NCI-H187 (cell line): ENCODE data around the gene CCDC102A.

Experiments
- DNase-seq, 2 experiments: peaks; one replicate each; lab custom pipeline; 2025; lab: John Stamatoyannopoulos, UW

The CCDC102A gene

DNA sequence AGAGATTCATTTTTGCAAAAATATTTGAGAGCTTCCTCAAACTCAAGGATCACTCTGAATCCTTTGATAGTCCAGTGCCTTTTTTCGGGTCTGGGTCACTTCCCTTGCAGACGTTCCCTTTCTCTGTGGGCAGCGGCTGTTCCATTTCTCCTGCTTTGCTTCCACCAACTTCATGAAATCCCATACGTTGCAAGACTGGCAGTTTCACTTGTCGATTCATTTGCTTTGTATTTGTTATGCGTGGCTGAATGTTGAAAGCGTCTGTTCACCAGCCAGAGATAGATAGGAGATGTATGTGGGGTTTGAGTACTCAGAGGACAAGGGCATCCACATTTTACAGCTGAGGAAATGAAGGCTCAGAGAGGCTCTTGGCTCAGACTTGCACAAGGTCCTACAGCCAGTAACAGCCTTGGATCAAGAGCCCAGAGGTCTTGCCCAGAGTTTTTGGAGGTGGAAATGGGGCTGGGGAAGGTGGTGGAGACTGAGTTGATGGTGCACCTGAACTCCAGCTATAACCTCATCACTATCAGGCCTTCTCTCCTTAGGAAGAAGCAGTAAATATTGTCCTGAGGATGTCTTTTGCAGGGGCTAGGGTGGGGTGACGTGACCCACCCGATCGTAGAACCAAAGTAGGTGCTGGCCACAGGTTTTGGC is 1.3 kb upstream of the CCDC102A start:
- DNase-seq: no peak

DNA sequence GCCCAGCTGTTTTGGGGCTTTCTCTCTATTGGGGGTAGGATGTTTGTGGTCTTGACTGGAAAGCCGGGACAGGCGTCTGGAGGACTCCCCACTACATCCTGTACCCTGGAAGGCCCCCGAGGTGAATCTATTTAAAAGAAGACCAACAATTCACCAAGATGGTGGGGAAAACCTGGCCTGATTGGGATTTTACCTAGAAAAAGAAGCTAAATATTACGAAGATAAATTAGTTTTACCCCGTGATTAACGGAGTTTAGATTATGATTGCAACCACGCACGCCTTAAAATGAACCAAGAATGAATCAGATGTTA is 779 bp upstream of the CCDC102A start:
- no peak for DNase-seq

DNA sequence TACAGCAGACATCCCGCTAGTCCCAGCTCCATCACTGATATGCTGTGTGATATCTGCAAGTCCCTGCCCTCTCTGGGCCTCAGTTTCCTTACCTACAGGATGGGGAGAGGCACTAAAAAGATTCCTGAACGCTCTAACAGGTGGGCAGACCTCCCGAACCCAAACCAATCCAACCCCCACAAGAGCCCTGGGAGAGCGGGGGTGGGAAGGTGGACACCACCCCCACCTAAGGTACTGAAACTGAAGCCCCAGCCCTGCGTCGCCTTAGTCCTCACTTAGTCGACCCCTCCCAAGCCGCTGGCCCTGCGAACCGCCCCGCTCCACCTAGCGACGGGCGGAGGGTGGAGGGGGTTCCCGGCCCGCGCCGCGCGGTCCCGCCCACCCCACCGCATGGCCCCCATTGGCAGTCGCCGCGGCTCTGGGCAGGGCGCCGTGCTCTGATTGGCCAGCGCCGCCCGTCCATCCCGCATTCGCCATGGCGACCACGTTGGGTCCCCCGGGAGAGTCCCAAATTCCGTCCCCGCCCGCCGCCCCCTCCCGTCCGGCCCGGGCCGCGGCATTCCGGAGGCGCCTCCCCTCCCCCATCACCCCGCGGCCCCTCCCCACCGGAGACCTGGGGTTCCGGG is 578 bp downstream of the CCDC102A start:
- peak in 1 of 2 experiments; percentile 35 for DNase-seq

DNA sequence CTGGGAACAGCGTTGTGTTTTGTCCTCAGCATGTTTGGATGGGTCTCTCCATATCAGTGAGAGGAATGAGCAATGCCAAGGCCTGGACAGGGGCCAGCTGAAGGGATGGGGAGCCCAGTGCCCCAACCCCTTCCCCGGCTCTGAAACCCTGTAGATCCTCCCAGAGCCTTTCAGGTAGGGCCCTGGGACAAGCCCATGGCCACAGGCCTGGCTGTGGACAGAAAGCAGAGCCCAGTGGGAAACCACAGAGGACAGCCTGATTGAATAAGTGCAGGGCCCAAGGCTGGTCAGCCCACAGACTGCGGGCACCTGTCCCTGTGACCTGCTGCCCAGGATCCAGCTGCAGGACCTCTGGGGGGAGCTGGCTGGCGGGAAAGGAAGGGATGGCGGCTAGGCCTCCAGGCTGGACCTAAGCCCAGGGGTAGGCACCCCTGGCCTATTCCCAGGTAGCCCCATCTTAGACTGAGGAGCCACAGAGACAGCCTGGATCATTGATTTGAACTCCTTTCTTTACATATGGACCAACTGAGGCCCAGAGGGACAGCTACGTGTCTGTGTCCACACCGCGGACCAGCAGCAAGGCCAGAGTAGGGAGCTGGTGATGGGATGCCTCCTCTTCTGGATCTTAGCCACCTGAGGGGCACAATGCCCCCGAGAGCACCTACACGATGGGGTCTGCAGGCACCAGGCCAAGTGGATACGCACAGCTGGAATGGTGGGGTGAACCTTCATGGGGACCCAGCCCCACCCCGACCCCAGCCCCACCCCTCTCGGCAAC is 1.3 kb downstream of the CCDC102A start:
- DNase-seq: no peak

DNA sequence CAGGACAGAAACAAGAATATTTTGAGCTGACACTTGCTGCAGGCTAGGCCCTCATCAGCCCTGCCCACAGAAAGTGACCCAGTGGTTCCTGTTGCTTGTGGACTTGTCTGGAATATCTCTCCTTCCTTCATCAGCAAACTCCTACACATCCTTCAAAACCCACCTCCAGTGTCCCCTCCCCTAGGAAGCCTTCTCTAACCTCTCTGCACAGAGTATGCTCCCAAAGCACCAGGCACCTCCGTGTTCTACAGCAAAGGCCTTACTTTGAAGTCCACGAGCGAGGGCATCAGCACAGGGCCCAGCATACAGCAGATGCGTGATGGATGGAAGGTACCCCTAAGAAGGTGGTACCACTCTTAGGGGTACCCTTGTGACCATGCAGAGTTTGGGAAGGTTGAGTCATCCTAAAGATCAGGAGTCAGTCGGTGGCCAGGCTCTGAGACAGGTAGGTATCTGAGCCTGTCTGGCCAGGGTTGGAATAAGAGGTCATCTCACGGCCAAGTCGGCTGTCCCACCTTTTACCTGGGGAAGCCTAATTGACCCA is 2.0 kb downstream of the CCDC102A start:
- DNase-seq: no peak

DNA sequence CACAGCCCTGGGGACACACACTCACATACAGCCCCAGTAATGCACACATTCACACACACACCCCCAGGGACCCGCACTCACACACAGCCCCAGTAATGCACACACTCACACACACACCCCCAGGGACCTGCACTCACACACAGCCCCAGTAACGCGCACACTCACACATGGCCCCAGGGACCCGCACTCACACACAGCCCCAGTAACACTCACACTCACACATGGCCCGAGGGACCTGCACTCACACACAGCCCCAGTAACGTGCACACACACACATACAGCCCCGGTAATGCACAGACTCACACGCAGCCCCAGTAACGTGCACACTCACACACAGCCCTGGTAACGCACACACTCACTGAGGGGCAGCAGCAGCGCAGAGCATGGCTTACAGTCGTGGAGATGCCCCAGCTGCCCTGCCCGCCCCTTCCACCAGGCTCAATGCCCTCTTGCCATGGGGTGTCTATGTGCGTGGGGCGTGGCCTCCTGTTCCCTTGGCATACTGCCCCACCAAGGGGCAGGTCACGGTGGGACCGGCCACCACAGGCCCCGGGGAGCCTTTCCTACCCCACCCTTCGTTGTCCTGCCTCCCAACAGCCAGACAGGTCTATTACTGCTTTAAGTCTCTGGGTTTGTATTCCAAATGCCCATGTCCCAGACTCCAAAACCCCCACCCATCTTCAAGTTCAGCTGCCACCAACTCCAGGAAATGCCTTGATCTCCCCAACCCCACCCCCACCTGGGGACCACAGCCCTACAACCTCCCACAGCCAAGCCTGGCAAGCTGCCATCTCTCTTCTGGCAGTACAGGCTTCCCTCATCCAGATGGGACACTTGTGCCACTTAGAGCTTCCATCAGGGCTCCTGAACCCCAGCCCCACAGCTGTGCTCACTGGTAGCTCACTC is 2.7 kb downstream of the CCDC102A start:
- DNase-seq: no peak

DNA sequence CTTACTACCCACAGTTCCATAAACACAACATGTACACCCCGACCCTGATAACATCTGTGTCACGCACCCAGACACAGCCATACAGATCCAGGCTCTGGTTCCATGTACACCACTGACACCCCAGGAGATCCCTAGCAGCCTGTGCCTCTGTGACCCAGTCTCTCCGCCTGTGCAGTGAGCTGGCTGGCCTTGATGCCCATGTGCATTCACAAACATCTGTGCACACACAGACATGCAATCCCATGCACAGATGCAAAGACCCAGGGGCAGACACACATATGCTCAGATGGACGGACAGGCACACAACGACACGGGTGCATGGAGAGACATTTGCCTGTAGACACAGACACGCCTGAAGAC is 4.1 kb downstream of the CCDC102A start:
- no peak for DNase-seq

DNA sequence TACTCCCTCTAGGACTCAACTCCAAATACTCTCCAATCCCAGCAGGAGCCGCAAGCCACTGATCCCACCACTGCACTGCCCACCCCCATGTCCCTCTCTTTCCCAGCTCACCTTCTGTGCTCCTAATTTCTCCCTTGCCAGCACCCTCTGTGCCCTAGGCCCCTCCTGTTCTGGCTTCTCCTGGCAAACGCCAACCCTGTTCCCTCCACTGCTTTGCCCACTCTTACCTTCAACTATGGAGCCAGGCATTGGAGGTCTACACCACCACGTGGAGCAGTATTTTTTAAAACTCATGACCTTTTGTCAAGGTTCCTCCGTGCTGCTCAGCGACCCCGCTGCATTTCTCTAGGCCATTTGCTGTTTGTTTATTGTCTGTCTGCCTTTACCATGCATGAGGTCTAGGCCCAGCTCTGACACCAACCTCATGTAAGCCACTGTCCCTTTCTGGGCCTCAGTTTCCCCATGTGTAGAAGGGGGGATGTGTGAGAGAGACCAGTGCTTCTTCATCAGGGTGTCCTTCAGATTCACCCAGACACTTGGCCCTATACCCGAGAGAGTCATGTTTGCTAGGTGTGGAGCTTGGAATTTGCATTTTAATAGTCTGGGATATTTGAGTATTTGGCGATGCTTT is 4.6 kb downstream of the CCDC102A start:
- no peak for DNase-seq

DNA sequence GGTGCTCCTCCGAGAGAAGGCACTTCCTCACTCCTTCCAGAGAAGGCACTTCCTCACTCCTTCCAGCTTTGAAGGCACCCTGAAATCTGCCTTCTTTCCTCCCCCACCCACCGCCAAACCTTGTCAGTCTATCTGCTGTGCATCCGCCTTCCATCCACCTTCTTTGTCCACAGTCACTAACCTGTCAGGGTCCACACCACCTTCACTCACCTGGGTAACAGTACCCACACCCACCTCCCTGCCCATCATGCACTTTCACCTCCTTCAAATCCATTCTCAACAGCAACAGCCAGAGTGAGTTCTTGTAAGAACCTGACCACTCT is 5.2 kb downstream of the CCDC102A start:
- no peak for DNase-seq

DNA sequence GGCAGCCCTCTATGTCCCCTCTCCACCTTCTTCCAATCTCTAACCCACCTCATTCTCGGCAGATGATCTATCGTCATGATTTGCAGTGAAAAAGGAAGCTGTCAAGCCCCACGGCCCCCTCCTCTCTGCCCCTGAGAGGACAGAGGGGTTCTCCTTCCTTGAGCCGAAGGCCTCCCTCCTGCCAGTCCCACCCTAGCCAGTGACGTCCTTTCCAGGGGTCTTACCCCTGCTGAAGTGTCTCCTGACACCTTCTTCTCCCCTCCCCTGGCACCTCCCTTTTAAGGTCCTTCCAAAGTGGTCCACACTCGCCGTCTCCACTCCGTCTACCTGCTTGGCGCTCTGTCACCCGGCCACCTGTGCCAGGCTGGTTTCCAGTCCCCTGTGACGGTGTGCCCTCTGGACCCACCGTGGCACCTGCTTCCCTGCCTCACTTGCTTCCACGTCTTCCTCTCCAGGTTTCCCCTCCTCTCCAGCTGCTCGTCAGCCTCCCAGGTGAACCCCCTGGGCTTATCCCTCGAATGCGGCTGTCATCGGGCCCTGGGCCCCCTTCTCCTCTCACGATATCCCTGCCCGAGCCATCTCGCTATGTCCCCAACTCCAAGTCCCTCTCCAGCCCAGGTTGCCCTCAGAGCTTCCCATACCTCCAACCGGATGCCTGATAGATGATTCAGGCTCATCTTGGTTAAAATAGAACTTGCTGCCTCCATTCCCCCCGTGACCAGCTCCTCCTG is 5.7 kb downstream of the CCDC102A start:
- DNase-seq: no peak

DNA sequence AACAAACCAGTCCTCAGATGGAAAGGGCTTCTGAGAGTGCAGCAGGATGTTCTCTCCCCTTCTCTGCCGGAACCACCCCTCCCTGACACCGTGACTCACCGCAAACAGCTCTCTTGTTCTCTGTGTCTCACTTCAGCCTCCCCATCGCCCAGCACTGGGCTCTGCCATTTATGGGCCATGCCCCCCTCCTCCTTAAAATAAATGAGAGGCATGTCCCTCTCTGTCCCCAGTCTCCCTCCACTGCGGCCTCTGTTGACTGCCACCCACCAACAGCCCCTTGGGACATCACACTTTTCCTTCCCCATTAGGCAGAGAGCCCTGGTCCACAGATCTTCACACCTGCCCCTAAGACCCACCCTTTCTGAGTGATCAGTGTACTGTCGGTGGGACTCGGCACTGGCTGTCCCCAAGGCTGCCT is 6.3 kb downstream of the CCDC102A start:
- DNase-seq: no peak

DNA sequence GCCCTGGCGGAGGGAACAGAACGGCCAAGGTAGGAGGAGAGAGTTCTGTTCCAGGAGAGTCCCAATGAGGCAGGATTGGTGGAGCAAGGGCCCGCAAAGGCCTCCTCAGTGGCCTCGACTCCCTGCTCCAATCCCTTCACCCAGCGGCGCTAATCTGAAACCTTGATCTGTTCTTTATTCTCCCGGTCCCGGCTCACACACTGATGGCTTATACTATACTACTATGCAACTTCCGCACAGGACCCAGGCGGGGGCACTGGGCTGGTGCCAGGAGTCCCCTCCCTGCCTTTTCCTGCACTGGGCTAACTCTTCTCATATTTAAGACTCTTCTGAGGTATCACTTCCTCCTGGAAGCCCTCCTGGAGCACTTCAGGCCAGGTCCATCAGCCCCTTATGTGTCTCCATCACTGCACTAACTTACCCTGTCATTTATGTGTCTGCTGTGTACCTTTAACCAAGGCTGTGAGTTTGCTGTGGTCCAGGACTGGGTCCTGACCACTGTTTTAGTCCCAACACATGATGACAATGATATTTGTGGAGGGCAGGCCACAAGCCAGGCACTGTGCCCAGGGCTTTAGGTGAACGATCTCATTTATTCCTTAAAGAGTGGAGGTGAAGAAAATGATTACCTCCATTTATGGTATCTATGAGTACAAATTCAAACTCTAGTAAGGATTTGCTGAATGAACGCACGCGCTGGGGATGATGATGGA is 6.8 kb downstream of the CCDC102A start:
- no peak for DNase-seq

DNA sequence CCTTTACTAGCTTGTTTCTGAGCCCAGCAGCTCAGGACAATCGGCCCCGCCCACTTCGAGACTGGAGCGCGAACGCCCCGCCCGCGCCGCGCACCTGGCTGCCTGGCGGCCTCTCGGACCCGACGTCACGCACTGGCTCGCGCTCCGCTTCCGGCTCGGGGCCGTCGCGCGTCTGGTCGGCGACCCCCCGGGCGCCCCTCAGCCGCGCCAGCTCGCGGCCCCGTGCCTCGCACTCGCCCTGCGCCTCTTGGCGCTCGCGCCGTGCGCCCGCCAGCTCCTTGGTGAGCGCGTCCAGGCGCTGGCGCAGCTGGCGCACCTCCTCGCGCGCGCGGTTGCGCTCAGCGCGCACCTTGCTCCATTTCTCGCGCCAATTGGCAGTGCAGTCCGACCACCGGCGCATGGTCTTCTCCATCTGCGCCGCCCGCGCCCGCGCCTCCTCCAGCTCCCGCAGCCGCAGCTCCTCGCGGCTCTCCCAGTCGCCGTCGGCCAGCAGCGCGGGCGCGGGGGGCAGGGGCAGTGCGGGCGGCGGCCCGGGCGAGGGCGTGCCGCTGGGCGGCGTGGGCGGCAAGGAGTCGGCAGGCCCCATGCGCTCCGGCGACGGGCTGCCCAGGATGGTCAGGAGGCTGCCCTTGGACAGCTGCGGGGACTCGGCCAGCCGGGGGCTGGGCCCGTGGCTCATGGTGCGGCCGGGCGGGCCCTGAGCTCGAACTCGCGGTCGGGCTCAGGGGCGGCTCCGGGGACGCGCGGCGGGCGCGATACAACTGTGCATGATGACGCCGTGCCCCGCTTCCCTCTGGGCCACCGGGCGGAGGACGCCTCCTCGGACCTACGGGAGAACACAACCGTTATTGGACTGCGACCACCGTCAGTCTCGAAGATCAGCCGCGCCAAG is 7.6 kb downstream of the CCDC102A start:
- DNase-seq: no peak

DNA sequence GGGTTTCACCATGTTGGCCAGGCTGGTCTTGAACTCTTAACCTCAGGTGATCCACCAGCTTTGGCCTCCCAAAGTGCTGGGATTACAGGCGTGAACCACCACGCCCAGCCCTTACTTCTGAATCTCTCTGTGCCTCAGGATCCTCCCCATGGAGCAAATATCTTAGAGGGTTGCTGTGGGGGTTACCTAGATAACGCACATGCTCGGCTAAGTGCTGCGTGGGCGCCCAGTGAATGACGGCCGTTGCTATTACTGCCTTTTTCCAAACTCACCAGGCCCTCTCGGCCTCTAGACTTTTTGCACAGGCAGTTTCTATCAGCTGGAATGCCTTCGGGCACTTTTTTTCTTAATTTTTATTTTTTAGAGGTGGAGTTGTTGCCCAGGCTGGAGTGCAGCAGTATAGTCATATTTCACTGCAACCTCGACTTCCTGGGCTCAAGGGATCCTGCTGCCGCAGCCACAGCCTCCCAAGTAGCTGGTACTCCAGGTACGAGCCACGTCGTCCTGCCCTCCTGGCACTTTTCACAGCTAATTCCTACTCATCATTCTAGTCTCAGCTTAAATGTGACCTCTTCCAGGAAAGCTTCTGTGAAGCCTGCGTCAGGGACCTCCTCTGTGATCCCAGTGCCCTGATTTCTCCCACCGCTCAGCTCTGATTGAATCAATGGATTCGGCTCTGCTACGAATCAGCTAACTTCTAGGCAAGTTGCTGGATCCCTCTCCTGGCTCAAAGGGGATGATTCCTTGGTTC is 8.6 kb downstream of the CCDC102A start:
- DNase-seq: no peak

DNA sequence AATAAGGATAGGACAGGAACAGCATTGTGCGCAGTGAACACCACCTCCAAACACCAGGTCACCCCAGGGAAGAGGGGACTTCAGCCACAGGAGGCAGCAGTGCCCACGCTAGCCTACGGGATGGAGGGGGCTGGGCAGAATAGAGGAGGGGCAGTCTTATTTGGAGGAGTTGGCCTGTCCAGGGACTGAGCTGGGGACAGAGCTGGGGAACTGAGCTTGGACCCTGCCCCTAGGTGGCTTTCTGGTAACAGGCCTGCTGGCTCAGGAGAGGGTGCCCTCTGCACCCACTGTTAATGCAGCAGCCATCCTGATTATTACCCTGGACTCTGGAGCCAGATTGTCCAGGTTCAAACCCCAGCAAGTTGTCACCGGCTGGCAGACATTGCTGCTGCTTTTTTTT is 9.3 kb downstream of the CCDC102A start:
- no peak for DNase-seq

DNA sequence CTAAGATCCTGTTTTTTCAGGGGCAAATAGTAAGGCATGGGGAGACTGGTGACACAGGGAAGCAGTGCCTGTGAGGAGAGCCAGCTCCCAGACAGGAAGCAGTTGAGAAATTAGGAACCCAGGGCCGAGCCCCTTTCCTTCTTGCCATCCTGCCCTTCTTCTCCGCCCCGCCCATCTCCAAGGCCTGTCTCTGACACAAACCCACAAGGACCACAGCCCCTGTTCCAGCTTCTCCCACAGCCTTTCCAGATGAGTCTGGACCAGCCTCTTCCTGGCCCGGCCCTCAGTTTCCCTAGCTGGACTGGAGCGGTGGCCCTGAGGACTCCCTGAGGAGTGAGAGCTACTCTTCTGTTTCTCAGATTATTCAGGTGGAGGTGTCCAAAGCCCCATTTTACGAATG is 9.9 kb downstream of the CCDC102A start:
- no peak for DNase-seq

DNA sequence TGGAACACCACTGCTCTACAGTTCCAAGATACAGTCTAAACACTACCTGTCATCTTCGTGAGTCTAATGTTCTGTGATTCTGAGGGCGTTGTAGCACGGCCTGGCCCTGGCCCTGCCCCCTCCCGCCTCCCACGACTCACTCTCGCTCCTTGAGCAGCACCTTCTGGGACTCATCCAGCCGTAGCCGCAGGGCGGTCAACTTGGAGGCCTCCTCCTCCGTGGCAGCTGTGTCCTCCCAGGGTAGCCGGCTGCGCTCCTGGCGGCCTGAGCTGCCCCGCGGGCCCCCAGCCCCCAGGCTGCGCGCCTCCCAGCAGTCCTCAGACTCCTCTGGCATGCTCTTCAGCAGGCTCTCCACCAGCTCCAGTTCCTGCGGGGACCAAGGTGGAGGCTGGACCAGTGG is 10.6 kb downstream of the CCDC102A start:
- no peak for DNase-seq

DNA sequence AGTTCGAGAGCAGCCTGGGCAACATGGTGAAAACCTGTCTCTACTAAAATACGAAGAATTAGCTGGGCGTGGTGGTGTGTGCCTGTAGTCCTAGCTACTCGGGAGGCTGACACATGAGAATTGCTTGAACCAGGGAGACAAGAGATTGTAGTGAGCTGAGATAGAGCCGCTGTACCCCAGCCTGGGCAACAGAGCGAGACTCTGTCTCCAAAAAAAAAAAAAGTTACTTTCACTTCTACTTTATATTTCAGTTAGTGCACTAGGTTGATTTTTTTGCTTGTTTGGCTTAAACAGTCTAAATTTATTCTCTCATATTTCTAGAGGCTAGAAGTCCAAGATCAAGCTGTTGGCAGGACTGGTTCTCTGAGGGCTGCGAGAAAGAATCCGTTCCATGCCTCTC is 13.4 kb downstream of the CCDC102A start:
- no peak for DNase-seq
